Measurements from ENCODE around the gene SFRP2.

The SFRP2 gene

DNA sequence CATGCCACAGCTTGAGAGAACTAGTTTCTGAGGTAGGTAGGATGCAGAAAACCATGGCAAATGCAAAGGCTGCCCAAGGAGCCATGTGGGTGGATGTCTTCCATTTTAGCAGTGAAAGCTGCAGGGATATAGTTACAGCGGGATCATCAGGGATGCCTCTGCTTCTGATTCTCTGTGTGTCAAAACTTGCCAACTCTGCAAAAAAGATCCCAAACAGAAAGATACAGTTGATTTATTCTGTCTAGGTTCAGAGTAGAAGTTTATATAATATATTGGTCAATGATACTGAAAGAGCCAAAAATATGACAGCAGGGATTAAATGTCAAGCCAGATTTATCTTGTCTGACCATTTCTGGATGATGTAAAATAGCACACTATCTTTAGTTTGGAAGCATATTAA lies 42.4 kb upstream of the SFRP2 start:
- no peak for DNase-seq (ENCODE audit: low read depth)
- TF ChIP-seq, protein P1, sequence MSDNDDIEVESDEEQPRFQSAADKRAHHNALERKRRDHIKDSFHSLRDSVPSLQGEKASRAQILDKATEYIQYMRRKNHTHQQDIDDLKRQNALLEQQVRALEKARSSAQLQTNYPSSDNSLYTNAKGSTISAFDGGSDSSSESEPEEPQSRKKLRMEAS (IDR thresholded peaks at IDR 0.05; ENCODE audit: low read depth, low read length) = no peak
- TF ChIP-seq, protein P2, sequence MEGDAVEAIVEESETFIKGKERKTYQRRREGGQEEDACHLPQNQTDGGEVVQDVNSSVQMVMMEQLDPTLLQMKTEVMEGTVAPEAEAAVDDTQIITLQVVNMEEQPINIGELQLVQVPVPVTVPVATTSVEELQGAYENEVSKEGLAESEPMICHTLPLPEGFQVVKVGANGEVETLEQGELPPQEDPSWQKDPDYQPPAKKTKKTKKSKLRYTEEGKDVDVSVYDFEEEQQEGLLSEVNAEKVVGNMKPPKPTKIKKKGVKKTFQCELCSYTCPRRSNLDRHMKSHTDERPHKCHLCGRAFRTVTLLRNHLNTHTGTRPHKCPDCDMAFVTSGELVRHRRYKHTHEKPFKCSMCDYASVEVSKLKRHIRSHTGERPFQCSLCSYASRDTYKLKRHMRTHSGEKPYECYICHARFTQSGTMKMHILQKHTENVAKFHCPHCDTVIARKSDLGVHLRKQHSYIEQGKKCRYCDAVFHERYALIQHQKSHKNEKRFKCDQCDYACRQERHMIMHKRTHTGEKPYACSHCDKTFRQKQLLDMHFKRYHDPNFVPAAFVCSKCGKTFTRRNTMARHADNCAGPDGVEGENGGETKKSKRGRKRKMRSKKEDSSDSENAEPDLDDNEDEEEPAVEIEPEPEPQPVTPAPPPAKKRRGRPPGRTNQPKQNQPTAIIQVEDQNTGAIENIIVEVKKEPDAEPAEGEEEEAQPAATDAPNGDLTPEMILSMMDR (IDR thresholded peaks at IDR 0.05; ENCODE audit: low read depth, low read length) = no peak
- TF ChIP-seq MYC (IDR thresholded peaks at IDR 0.05; ENCODE audit: low read depth, low read length) = no peak
- no peak for TF ChIP-seq POLR2A (IDR thresholded peaks at IDR 0.05; ENCODE audit: extremely low read depth, insufficient read length)
- H3K4me3 ChIP-seq (ENCODE audit: low read depth, low read length) = no peak overlapping the region

DNA sequence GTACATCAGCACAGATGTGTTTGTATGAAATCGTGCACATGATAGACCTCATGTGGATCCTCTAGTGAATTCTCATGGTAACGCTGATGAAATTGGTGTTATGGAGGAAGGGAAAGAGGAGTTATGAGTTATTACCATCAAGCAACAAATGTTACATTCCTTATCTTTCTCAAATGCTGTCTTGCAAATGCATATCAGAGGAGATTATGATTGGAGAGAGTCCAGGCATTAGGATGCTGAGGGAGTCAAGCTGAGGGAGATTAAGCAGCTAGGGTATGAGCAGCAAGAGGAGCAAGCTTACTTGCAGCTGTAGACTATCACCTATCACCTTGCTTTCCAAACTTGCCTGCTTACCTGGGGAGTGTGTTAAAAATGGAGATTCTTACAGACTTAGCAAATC lies 36.8 kb upstream of the SFRP2 start:
- TF ChIP-seq, protein P2 (IDR thresholded peaks at IDR 0.05; ENCODE audit: low read depth, low read length) = no peak
- TF ChIP-seq, protein P1 (IDR thresholded peaks at IDR 0.05; ENCODE audit: low read depth, low read length) = no peak
- TF ChIP-seq POLR2A (IDR thresholded peaks at IDR 0.05; ENCODE audit: extremely low read depth, insufficient read length) (no peak), MYC (IDR thresholded peaks at IDR 0.05; ENCODE audit: low read depth, low read length) (no peak)
- no peak overlapping the region for H3K4me3 ChIP-seq (ENCODE audit: low read depth, low read length)
- no peak for DNase-seq (ENCODE audit: low read depth)

DNA sequence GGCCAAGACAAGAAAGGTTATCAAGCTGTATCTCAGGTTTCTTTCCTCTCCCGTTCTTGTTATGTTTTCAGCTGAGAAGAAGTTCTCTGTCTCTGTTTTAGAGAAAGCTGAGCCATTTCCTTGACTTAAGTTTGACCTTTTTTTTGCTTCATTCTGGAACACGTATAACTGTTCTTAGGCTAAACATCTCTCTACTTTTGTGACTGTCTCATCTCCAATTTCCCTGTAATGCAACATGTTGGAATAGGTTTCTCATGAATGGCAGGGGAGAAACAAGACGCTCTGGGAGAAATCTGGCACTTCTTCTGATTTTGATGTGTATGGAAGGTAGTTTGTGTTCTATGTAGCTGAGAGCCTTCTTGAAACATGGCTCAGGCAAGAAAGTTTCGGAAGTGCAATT lies 36.2 kb upstream of the SFRP2 start:
- no peak for DNase-seq (ENCODE audit: low read depth)
- TF ChIP-seq, protein P2 (IDR thresholded peaks at IDR 0.05; ENCODE audit: low read depth, low read length) = no peak
- TF ChIP-seq, protein P1 (IDR thresholded peaks at IDR 0.05; ENCODE audit: low read depth, low read length) = no peak
- TF ChIP-seq POLR2A (IDR thresholded peaks at IDR 0.05; ENCODE audit: extremely low read depth, insufficient read length) (no peak), MYC (IDR thresholded peaks at IDR 0.05; ENCODE audit: low read depth, low read length) (no peak)
- H3K4me3 ChIP-seq (ENCODE audit: low read depth, low read length) = no peak overlapping the region

DNA sequence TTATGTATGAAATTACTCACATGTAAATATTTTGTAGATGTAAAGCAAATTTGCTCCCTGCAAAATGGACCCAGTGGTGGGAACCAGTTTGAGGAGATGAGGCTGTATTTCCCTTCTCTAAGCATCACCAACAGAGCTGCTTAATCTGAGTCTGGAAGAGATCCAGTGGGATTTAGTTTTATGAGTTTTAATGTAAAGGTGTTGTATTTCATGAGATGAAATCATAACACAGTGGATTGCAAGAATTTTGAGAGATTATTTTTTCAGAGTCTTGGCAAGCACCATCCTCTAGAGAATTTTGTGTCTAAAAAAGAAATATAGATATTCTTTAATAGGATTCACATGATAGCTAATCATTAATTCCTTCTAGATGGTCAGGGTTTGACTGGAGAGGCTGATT lies 35.6 kb upstream of the SFRP2 start:
- TF ChIP-seq, protein P1 (IDR thresholded peaks at IDR 0.05; ENCODE audit: low read depth, low read length) = no peak
- TF ChIP-seq, protein P2 (IDR thresholded peaks at IDR 0.05; ENCODE audit: low read depth, low read length) = no peak
- no peak for TF ChIP-seq POLR2A (IDR thresholded peaks at IDR 0.05; ENCODE audit: extremely low read depth, insufficient read length)
- TF ChIP-seq MYC (IDR thresholded peaks at IDR 0.05; ENCODE audit: low read depth, low read length) = no peak
- no peak for DNase-seq (ENCODE audit: low read depth)
- H3K4me3 ChIP-seq (ENCODE audit: low read depth, low read length) = no peak overlapping the region

DNA sequence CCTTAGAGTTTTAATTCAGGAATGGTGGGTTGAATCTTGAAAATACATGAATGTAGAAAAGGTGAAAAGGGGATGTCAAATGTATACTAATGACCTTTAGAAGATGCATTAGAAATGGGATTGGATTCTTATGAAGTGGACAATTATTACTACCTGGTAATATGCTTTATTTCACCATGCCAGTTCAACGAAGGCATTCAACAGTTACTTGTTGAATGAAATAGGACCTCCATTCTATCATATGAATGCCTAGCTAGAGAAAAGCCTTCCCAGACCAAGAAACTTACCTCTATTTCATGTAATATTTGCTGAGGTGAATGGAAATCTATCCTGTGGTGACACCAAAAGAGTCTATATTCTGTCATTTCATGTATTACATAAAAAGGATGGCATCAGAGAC lies 34.6 kb upstream of the SFRP2 start:
- no peak overlapping the region for H3K4me3 ChIP-seq (ENCODE audit: low read depth, low read length)
- TF ChIP-seq MYC (IDR thresholded peaks at IDR 0.05; ENCODE audit: low read depth, low read length) = no peak
- TF ChIP-seq, protein P1 (IDR thresholded peaks at IDR 0.05; ENCODE audit: low read depth, low read length) = no peak
- TF ChIP-seq, protein P2 (IDR thresholded peaks at IDR 0.05; ENCODE audit: low read depth, low read length) = no peak
- no peak for TF ChIP-seq POLR2A (IDR thresholded peaks at IDR 0.05; ENCODE audit: extremely low read depth, insufficient read length)

DNA sequence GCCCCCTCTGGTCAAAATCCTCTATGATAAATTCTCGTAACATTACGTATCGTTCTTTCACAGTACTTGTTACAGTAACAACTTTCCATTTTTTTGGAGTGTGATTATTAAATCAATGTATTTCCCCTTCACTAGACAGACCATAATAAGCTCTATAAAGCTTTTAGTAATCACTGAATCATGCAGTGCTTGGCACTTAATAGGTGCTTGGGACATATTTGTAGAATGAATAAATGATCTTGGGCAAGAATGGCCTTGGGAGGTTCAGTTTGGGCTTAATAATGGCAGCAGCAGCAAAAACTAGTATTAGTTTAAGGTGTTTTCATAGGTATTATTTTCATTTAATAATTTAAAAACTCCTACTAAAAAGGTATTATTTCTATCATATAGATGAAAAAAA lies 33.4 kb upstream of the SFRP2 start:
- no peak for DNase-seq (ENCODE audit: low read depth)
- no peak overlapping the region for H3K4me3 ChIP-seq (ENCODE audit: low read depth, low read length)
- TF ChIP-seq POLR2A (IDR thresholded peaks at IDR 0.05; ENCODE audit: extremely low read depth, insufficient read length) (no peak), MYC (IDR thresholded peaks at IDR 0.05; ENCODE audit: low read depth, low read length) (no peak)
- TF ChIP-seq, protein P2 (IDR thresholded peaks at IDR 0.05; ENCODE audit: low read depth, low read length) = no peak
- TF ChIP-seq, protein P1 (IDR thresholded peaks at IDR 0.05; ENCODE audit: low read depth, low read length) = no peak

More for the DNA sequence above, 34.6 kb upstream of the SFRP2 start:
- DNase-seq (ENCODE audit: low read depth) = no peak
